Fibroblast of the aortic adventitia (primary cell): ENCODE results near the gene EBP. TPM values are rescaled to one million over a fixed set of nuclear protein-coding genes. Genes with fewer than 3 reads are reported as not detected.

ENCODE experiments used
- DNase-seq: peaks from one replicate; pipeline ENCODE4 v3.0.0-alpha.2; 2010; ENCODE audit warnings: low read depth
- H3K4me3 ChIP-seq: 2 replicates; pipeline ENCODE4 v1.5.1; 2011; ENCODE audit warnings: low read depth, mild to moderate bottlenecking, control low read depth, low read length, moderate library complexity
- CTCF ChIP-seq: IDR thresholded peaks from 2 replicates; pipeline ENCODE4 v1.5.1; 2011; ENCODE audit warnings: mild to moderate bottlenecking, low read length, control low read depth, inconsistent platforms; ENCODE audit not compliant: insufficient read depth
- total RNA-seq: library from RNA; depleted of rRNA; stranded (reverse); fragments of >200 nt; gene quantifications from 2 replicates; pipeline ENCODE4 v1.2.3, GENCODE V29; 2012; ENCODE audit warnings: low replicate concordance

Gene EBP
- total RNA-seq: 30.7 and 49.2 TPM in 2 replicates

- peak within 1 kb of the TSS; percentile 71 for H3K4me3 ChIP-seq
- DNase-seq: peak; percentile 76
- no peak for TF ChIP-seq CTCF
These were observed at the start of gene EBP for GRCh38 chrX:48521353-48522243. TSS of gene EBP (plus strand) at chrX:48521808. CDS start at chrX:48523772, 1,964 bp downstream.

- no peak for TF ChIP-seq CTCF
- DNase-seq: no peak
- H3K4me3 ChIP-seq: no peak overlapping the region
These were observed 49.4 kb upstream of the EBP start for GRCh38 chrX:48472225-48472624.

- no peak for DNase-seq
- TF ChIP-seq CTCF: no peak
- no peak overlapping the region for H3K4me3 ChIP-seq
These were observed 48.5 kb upstream of the EBP start for GRCh38 chrX:48472851-48473703.

- DNase-seq: no peak
These were observed 48.0 kb upstream of the EBP start for GRCh38 chrX:48473704-48473990.

GRCh38 chrX:48474127-48474526 is 47.5 kb upstream of the EBP start:
- H3K4me3 ChIP-seq: no peak overlapping the region
- no peak for DNase-seq
- peak; percentile 36 for TF ChIP-seq CTCF

More at GRCh38 chrX:48473704-48473990, 48.0 kb upstream of the EBP start:
- TF ChIP-seq CTCF: no peak
- no peak overlapping the region for H3K4me3 ChIP-seq

- no peak overlapping the region for H3K4me3 ChIP-seq
- no peak for DNase-seq
- TF ChIP-seq CTCF: no peak
These were observed 47.0 kb upstream of the EBP start for GRCh38 chrX:48474581-48474980.
